Mucosa of stomach (tissue), 1 donor: ENCODE measurements around the gene ANK3.

Experiments used
- H3K27me3 ChIP-seq: one replicate; pipeline ENCODE4 v1.7.0; 2013; ENCODE audit warnings: mild to moderate bottlenecking, low read length; ENCODE audit not compliant: control insufficient read depth, insufficient read depth
- H3K36me3 ChIP-seq: one replicate; pipeline ENCODE4 v1.7.0; 2013; ENCODE audit warnings: low read length; ENCODE audit not compliant: control insufficient read depth, insufficient read depth
- H3K4me1 ChIP-seq: one replicate; pipeline ENCODE4 v1.7.0; 2013; ENCODE audit warnings: mild to moderate bottlenecking, low read length; ENCODE audit not compliant: control insufficient read depth, insufficient read depth
- H3K4me3 ChIP-seq: one replicate; pipeline ENCODE4 v1.7.0; 2013; ENCODE audit warnings: low read length
- H3K9ac ChIP-seq: one replicate; pipeline ENCODE4 v1.7.0; 2013; ENCODE audit warnings: mild to moderate bottlenecking, low read length, moderate library complexity
- H3K9me3 ChIP-seq: one replicate; pipeline ENCODE4 v1.7.0; 2013; ENCODE audit warnings: mild to moderate bottlenecking, low read length, moderate library complexity; ENCODE audit not compliant: control insufficient read depth
- donor health status: Pancreatic carcinoma.

ANK3 gene

DNA sequence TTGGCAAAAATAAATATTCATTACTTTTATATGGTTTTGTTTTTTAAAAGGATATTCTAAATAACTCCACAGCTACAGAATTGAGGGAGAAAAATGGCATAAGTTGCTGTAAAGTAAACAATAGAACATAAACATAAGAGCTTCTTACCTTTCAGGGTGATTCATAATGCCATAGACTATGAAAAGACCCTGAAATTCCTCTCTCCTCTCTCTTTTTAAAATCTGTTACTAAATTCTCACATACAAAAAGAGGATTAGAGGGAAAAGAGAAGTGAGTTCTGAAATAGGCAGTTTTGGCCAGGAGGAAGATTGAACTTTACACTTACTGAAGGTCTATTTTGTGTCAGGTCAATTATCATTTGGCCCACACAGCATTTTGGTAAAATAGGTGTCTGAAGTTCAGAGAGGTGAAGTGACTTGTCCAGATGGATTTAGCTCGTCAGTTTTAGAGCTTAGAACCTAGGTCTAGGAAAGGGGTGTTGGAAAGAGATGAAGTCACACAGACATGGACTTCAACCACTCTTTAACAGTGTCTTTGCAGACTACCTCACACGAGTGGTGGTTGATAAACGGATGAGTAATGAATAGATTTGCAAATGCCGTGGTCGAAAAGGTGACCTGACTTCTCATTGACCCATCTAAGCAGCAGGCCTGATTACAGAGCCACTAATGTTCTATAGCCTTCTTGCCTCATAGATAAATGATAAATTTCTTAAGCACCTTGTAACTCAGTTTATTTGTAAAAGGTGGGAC is 292.7 kb downstream of the ANK3 start:
- Histone ChIP-seq H3K4me3 (no peak overlapping the region), H3K9ac (no peak overlapping the region), H3K9me3 (no peaks in the 10 kb centered on the region), H3K27me3 (no peaks in the 10 kb centered on the region), H3K36me3 (no peaks in the 10 kb centered on the region), H3K4me1 (peaks cover 10% of the 10 kb centered on the region)

DNA sequence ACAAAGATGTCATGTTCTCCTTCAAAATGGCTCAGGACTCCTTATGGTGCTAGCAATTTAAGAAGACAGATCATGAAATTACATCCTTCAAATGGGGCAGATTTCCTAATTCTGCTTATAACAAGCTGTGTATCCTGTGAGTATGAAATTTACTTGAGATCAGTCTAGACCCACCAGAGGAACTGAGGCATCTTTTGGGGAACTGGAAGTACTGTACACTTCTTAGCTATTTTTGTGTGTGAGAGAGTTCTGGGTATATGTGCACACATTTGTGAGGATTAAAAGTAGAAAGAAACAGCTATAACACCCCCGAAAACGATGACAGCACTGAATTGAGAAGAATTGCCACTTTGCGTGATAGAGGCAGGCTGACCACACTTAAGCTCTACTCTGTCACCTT is 296.4 kb downstream of the ANK3 start:
- H3K36me3 ChIP-seq, result no peaks in the 10 kb centered on the region
- H3K4me3 ChIP-seq, result no peak overlapping the region
- H3K27me3 ChIP-seq, result no peaks in the 10 kb centered on the region
- no peaks in the 10 kb centered on the region for H3K9me3 ChIP-seq
- peaks cover 7% of the 10 kb centered on the region for H3K4me1 ChIP-seq
- no peak overlapping the region for H3K9ac ChIP-seq

DNA sequence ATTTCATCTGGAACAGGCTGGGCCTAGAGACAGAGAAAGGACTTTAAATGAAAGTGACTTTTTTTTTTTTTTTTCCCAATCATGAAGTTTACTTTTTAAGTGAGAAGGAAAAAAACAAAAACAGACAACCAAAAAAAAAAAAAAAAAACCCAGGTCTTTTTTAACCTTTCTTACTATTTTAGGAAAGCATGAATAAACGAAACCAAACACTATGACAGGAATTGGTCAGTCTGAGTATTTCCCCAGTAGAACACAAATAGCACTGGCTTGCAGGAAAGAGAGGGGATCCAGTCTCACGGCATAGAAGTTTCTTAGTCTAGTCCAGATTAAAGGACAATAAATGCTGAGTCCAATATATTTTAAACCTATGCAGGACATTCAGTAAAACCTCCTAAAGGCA is 302.8 kb downstream of the ANK3 start:
- Histone ChIP-seq H3K36me3 (no peaks in the 10 kb centered on the region), H3K4me1 (peaks cover 7% of the 10 kb centered on the region), H3K9ac (no peak overlapping the region), H3K4me3 (no peak overlapping the region), H3K27me3 (no peaks in the 10 kb centered on the region), H3K9me3 (no peaks in the 10 kb centered on the region)

DNA sequence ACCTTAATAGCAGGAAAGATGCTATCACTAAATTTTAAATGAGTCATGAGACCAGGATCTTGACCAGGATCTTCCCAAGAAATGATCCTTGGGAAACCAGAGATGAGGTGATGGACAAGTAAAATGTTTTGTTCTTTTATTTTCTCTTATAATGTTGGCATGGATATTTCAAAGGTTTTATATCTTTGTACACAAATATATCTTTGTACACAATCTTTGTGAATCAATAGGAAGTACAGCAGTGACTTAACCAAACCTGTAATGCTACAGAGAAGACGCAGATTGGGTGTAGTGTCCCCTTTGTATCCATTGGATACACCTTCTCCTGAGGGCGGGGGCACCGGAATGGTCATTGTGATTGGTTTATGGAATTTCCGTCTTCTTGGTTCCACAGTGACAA is 303.3 kb downstream of the ANK3 start:
- no peaks in the 10 kb centered on the region for H3K9me3 ChIP-seq
- H3K36me3 ChIP-seq, result no peaks in the 10 kb centered on the region
- H3K27me3 ChIP-seq, result no peaks in the 10 kb centered on the region
- H3K9ac ChIP-seq, result no peak overlapping the region
- H3K4me1 ChIP-seq, result peaks cover 7% of the 10 kb centered on the region
- H3K4me3 ChIP-seq, result no peak overlapping the region

DNA sequence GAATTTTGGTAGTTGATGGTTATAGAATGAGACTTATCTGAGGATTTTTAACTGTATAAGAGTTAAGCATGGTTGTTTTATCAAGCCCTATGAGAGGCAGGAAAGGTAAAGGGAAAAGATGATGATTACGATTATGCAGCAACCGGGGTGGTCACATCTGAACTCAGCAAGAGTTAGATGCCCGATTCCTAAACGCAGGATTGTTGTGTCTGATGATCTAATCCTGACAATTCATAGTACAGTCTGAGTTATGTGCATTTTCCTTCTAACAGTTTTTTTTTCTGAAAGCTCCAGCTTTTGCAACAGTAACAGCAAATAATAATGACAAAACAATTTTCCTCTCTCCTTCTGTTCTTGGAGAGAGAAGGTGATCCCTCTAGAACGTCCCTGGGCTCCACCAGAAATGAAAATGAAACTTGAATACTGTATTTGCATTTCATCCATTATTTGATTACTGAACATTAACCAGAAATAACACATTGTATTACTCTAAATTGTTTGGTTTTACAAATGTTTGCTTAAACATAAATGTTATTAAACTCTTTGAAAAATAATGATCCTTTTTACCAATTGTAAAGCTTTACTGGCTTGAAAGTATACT is 306.8 kb downstream of the ANK3 start:
- H3K36me3 ChIP-seq, result no peaks in the 10 kb centered on the region
- H3K4me3 ChIP-seq, result no peak overlapping the region

DNA sequence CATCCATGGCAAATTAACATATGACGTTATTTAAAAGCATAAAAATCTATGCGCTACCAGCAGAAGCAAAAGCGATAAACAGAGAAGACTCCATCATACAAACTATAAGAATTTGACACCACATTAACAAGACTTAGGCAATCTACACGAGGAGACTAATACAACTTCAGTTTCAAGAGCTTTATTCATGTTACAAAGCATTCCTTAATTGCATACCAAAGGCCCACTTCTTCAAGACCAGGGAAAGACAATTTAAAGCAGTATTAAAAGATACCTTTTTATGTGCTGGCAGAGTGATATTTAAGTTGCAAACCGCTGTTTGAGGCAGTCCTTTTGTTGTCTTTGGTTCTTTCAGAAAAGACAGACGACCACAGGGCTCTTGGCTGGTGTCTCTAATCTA is 307.3 kb downstream of the ANK3 start:
- Histone ChIP-seq H3K4me3 (no peak overlapping the region), H3K4me1 (no peaks in the 10 kb centered on the region), H3K27me3 (no peaks in the 10 kb centered on the region), H3K9me3 (no peaks in the 10 kb centered on the region), H3K36me3 (no peaks in the 10 kb centered on the region), H3K9ac (no peak overlapping the region)

More for the DNA sequence above, 306.8 kb downstream of the ANK3 start:
- no peaks in the 10 kb centered on the region for H3K4me1 ChIP-seq
- no peaks in the 10 kb centered on the region for H3K27me3 ChIP-seq
- H3K9ac ChIP-seq, result no peak overlapping the region
- H3K9me3 ChIP-seq, result no peaks in the 10 kb centered on the region

DNA sequence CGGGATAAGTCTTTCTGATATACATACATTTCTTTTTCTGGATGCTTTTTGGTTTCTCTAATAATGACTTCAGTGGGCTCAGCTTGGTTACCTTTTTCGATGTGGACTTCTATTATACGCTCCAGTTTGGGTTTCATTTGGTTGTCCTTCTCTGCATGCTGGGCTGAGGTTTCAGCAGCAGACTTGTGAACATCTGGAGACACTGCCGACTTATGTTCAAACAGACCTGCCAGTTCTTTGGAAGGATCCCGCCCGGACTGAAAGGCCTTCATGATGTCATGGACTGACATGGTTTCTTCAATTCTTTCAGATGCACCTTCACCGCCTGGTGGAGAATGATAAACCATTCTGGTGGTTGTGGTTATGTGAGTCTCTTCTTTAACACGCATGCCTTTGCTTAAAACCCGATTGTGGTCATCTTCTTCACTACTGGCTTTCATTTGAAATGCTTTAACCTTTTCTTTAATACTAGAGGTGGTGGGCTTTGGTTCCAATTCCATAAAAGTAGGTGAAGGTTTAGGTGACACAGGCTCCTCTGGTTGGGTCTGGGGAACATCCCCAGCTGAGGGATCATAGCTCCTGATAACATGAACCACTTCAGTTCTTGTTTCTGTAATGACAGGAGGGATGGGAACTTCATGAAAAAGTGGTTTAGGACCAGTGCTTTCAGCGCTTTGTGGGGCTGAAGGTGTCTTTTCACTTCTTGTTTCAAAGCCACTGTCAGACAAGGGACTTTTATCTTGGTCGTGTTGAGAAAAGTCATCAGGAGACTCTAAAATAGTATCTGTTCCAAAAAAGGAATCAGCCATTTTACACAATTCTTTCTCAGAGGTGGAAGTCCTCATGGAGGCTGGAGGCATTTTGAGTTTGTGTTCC is 315.7 kb downstream of the ANK3 start:
- H3K4me1 ChIP-seq, result no peaks in the 10 kb centered on the region
- H3K4me3 ChIP-seq, result no peak overlapping the region
- no peaks in the 10 kb centered on the region for H3K36me3 ChIP-seq
- H3K9ac ChIP-seq, result no peak overlapping the region
- H3K27me3 ChIP-seq, result no peaks in the 10 kb centered on the region
- H3K9me3 ChIP-seq, result no peaks in the 10 kb centered on the region

DNA sequence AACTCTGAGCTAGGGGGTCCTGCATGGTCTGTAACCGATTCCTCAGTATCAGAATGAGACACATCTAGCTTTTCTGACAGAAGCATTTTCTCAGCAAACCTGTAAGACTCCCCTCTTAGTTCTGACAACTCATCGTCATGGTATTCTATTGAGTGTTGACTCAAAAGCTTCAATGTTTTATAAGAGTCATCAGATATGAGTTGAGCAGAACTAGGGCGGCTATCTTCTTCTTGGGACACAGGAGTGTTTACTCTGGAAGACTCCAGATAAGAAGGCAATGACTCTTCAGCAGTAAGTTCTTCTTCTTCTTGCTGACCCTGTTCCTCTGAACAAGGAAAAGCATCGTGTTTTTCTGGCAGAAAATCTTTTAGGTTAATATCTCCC is 316.3 kb downstream of the ANK3 start:
- H3K9ac ChIP-seq, result no peak overlapping the region
- no peaks in the 10 kb centered on the region for H3K4me1 ChIP-seq
- no peaks in the 10 kb centered on the region for H3K9me3 ChIP-seq
- H3K27me3 ChIP-seq, result no peaks in the 10 kb centered on the region
- no peak overlapping the region for H3K4me3 ChIP-seq
- no peaks in the 10 kb centered on the region for H3K36me3 ChIP-seq

DNA sequence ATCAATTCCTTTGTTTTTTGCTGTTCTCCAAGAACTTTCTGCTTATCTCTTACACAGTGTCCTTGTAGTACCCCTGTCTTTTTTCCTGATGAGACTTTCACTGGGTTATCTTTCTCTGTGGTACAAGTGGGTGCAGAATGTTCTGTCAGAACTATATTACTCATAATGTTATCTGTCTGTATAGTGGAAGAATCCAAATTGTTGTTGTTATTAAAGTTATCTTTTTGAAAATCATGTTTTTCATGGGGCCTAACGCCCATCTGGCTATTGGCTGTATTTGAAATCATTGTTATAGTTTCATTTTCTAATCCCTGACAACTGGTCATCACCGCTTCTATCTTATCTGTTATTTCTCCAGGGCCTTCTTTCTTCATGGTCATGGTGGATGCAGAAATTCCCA is 320.4 kb downstream of the ANK3 start:
- Histone ChIP-seq H3K4me3 (no peak overlapping the region), H3K9ac (no peak overlapping the region), H3K4me1 (no peaks in the 10 kb centered on the region), H3K27me3 (no peaks in the 10 kb centered on the region), H3K9me3 (no peaks in the 10 kb centered on the region), H3K36me3 (no peaks in the 10 kb centered on the region)

DNA sequence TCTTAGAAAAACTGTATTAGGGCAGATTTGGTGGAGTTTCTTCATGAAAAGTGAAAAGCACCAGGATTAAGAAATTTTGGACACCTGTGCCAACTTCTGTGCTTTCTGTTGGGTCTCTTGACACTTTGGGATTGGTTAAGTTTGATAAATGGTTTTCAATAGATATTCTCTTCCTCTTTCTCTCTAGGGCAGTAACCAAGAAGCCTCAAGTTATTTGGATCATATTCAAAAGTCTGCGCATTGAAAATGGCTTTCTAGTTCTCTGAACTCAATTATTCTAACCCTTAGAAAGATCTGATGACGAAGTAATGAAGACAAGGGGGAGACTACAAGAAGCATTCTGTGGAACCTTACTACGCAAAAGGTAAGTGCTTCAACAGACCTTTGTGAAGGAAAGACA is 339.3 kb downstream of the ANK3 start:
- Histone ChIP-seq H3K9ac (no peak overlapping the region), H3K4me3 (no peak overlapping the region), H3K9me3 (no peaks in the 10 kb centered on the region), H3K4me1 (no peaks in the 10 kb centered on the region), H3K27me3 (no peaks in the 10 kb centered on the region), H3K36me3 (no peaks in the 10 kb centered on the region)

DNA sequence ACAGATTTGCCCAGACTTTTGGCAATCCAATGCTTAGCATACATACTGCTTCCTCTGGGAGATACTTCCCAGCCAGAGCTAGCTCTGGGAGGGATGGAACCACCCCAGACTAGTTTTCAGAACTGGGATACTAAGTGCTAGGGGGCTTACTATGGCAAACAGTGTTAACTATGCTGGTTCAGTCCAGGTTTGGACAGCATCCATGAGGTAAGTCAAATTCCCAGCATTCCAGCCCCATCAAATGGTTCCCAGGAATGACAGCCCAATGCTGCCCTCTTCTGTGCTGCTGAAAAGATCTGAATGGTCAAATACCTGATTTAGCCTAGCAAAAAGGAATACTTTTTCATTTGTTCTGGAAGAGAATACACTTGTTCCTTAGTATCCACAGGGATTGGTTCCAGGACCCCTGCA is 341.6 kb downstream of the ANK3 start:
- Histone ChIP-seq H3K4me3 (no peak overlapping the region), H3K9ac (no peak overlapping the region), H3K27me3 (no peaks in the 10 kb centered on the region), H3K9me3 (no peaks in the 10 kb centered on the region), H3K4me1 (peaks cover 5% of the 10 kb centered on the region), H3K36me3 (no peaks in the 10 kb centered on the region)

DNA sequence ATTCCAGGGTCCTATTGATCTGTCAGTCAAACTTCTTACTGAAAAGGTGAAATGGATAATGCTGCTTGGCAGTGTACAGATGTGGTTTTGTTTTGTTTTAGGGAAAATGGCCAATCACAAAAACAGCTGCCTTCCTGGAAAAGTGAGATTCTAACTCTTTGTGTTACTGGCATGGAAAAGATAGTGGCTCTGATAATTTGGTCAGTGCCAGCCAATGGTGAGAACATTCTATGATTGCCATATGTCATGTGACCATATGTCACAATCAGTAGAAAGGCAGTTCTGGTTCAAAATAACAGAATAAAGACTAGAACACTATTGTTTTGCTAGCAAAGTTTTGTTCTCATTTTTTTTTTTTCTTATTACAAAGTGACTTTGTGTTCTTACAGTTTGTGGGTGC is 344.1 kb downstream of the ANK3 start:
- no peaks in the 10 kb centered on the region for H3K36me3 ChIP-seq

More for the DNA sequence above, 344.1 kb downstream of the ANK3 start:
- H3K27me3 ChIP-seq, result no peaks in the 10 kb centered on the region
- H3K4me1 ChIP-seq, result peaks cover 28% of the 10 kb centered on the region
- H3K9me3 ChIP-seq, result no peaks in the 10 kb centered on the region
- no peak overlapping the region for H3K4me3 ChIP-seq
- H3K9ac ChIP-seq, result no peak overlapping the region
